ENCODE results near the gene NKAPL. TPM values are rescaled to one million over a fixed set of nuclear protein-coding genes. Genes with fewer than 3 reads are reported as not detected.

NKAPL gene
- total RNA-seq, 1 donor from 2014 or later = 0.79 TPM

- TF ChIP-seq CTCF (IDR thresholded peaks at IDR 0.05; ENCODE audit: insufficient read depth, low read length, severe bottlenecking) = no peak
- DNase-seq (ENCODE audit: low read depth) (peak; percentile 78), FAIRE-seq (no peak)
- Histone ChIP-seq H3K4me3 (ENCODE audit: low read depth, low read length) (peak within 1 kb of the TSS; percentile 90), H3K36me3 (ENCODE audit: control insufficient read depth, insufficient read depth, low read length) (no peaks in the 10 kb centered on the region), H3K27me3 (ENCODE audit: control insufficient read depth, insufficient read depth, low read length) (no peaks in the 10 kb centered on the region)
Measured at GRCh38 chr6:28252009-28252975, 6.8 kb upstream of the NKAPL start, which contains the start of gene ZKSCAN4. Gene ZKSCAN4, minus strand, starts transcription at chr6:28252269. Its CDS starts 289 bp downstream, at chr6:28251980.

GRCh38 chr6:28254121-28254519 is 5.0 kb upstream of the NKAPL start:
- Histone ChIP-seq H3K36me3 (ENCODE audit: control insufficient read depth, insufficient read depth, low read length) (no peaks in the 10 kb centered on the region), H3K27me3 (ENCODE audit: control insufficient read depth, insufficient read depth, low read length) (no peaks in the 10 kb centered on the region), H3K4me3 (ENCODE audit: low read depth, low read length) (no peak overlapping the region)
- DNase-seq (ENCODE audit: low read depth) (no peak), FAIRE-seq (no peak)
- TF ChIP-seq CTCF (IDR thresholded peaks at IDR 0.05; ENCODE audit: insufficient read depth, low read length, severe bottlenecking) = no peak

- FAIRE-seq = no peak
Measured at GRCh38 chr6:28257042-28257441, 2.1 kb upstream of the NKAPL start.

GRCh38 chr6:28263922-28264321 is 4.8 kb downstream of the NKAPL start:
- no peak overlapping the region for H3K4me3 ChIP-seq (ENCODE audit: low read depth, low read length)
- no peak for FAIRE-seq
- H3K36me3 ChIP-seq (ENCODE audit: control insufficient read depth, insufficient read depth, low read length) = no peaks in the 10 kb centered on the region
- H3K27me3 ChIP-seq (ENCODE audit: control insufficient read depth, insufficient read depth, low read length) = no peaks in the 10 kb centered on the region
- no peak for TF ChIP-seq CTCF (IDR thresholded peaks at IDR 0.05; ENCODE audit: insufficient read depth, low read length, severe bottlenecking)
- no peak for DNase-seq (ENCODE audit: low read depth)

More at GRCh38 chr6:28257042-28257441, 2.1 kb upstream of the NKAPL start:
- no peak for DNase-seq (ENCODE audit: low read depth)
- Histone ChIP-seq H3K36me3 (ENCODE audit: control insufficient read depth, insufficient read depth, low read length) (no peaks in the 10 kb centered on the region), H3K27me3 (ENCODE audit: control insufficient read depth, insufficient read depth, low read length) (no peaks in the 10 kb centered on the region), H3K4me3 (ENCODE audit: low read depth, low read length) (no peak overlapping the region)
- TF ChIP-seq CTCF (IDR thresholded peaks at IDR 0.05; ENCODE audit: insufficient read depth, low read length, severe bottlenecking) = no peak

GRCh38 chr6:28264834-28265401 is 5.8 kb downstream of the NKAPL start:
- Histone ChIP-seq H3K27me3 (ENCODE audit: control insufficient read depth, insufficient read depth, low read length) (no peaks in the 10 kb centered on the region), H3K4me3 (ENCODE audit: low read depth, low read length) (no peak overlapping the region), H3K36me3 (ENCODE audit: control insufficient read depth, insufficient read depth, low read length) (no peaks in the 10 kb centered on the region)
- FAIRE-seq (no peak), DNase-seq (ENCODE audit: low read depth) (no peak)
- TF ChIP-seq CTCF (IDR thresholded peaks at IDR 0.05; ENCODE audit: insufficient read depth, low read length, severe bottlenecking) = no peak
